HepG2 (cell line): Measurements from ENCODE around the gene LMX1B. TPM values are rescaled to one million over a fixed set of nuclear protein-coding genes. Genes with fewer than 3 reads are reported as not detected.

Source experiments
- ATAC-seq: fragments of 200-7000 bp; cut with Tn5 transposase; 3 replicates; pipeline ENCODE4 v1.9.1; 2020; ENCODE audit warnings: mild to moderate bottlenecking, moderate library complexity
- BruUV-seq: library from RNA; stranded (reverse); fragments of 400-500 nt; replicated peaks from 2 replicates; lab custom pipeline; 2021; lab: Mats Ljungman, UMichigan
- CTCF ChIA-PET: fragments of 300-600 bp; formaldehyde crosslinking; extraction: SDS; loops from one replicate; lab custom pipeline; 2021; ENCODE audit warnings: low total read pairs, inconsistent platforms, low intra/inter-chr PET ratio; lab: Yijun Ruan, JAX
- POLR2A ChIA-PET: fragments of 350-600 bp; sonication (Branson Sonifier 250); formaldehyde crosslinking; loops from one replicate; lab custom pipeline; 2020; ENCODE audit warnings: antibody characterized with exemption, inconsistent platforms; lab: Yijun Ruan, JAX
- DNase-seq: peaks from one replicate; pipeline ENCODE4 v3.0.0-alpha.2; 2015; ENCODE audit warnings: low spot score
- FAIRE-seq: peaks from 3 replicates; lab custom pipeline; 2011; peaks lifted over from hg19 to GRCh38; lab: Jason Lieb, UNC
- H2AFZ ChIP-seq: one replicate; pipeline ENCODE4 v1.6.1; 2011; ENCODE audit warnings: low read length, inconsistent platforms
- H3K27ac ChIP-seq: fragments of 300-600 bp; 3 replicates; pipeline ENCODE4 v1.8.0; 2011; ENCODE audit warnings: mixed run types, mild to moderate bottlenecking, mixed read lengths, low read length, inconsistent platforms; ENCODE audit not compliant: insufficient read depth; ENCODE audit errors: extremely low read length
- H3K27me3 ChIP-seq, 2 experiments: fragments of 200-600 bp in 1 of 2; 2 replicates in 1 of 2; 3 replicates in 1 of 2; pipeline versions ENCODE4 v1.6.0 to v1.8.0; 2011; ENCODE audit warnings: low read length in 2 of 2, mild to moderate bottlenecking in 2 of 2, moderate library complexity in 2 of 2, inconsistent platforms in 1 of 2; ENCODE audit not compliant: insufficient read depth in 2 of 2, control insufficient read depth in 1 of 2
- H3K36me3 ChIP-seq, 2 experiments: fragments of 200-600 bp in 1 of 2; replicated peaks in 1 of 2; 2 replicates in 1 of 2; 3 replicates in 1 of 2; pipeline versions ENCODE4 v1.5.1 to v1.8.0; 2011; ENCODE audit warnings: low read length in 2 of 2, inconsistent platforms in 1 of 2; ENCODE audit not compliant: insufficient read depth in 2 of 2, control insufficient read depth in 1 of 2
- H3K4me1 ChIP-seq: 2 replicates; pipeline ENCODE4 v1.5.1; 2012; ENCODE audit warnings: low read length, inconsistent platforms; ENCODE audit not compliant: insufficient read depth
- H3K4me2 ChIP-seq: 2 replicates; pipeline ENCODE4 v1.6.0; 2011; ENCODE audit warnings: low read depth, low read length, inconsistent platforms
- H3K4me3 ChIP-seq, 3 experiments: fragments of 200-600 bp in 1 of 3; sonication (generic), shearing (Covaris generic) in 1 of 3; replicated peaks in 1 of 3; 2 replicates each; pipeline ENCODE4 v1.5.1; 2011 to 2016; ENCODE audit warnings: low read length in 3 of 3, inconsistent platforms in 2 of 3, low read depth in 2 of 3, mild to moderate bottlenecking in 2 of 3, control low read depth in 1 of 3, mixed read lengths in 1 of 3; ENCODE audit not compliant: insufficient read depth in 1 of 3
- H3K79me2 ChIP-seq: one replicate; pipeline ENCODE4 v1.6.1; 2011; ENCODE audit warnings: low read length, inconsistent platforms; ENCODE audit not compliant: insufficient read depth
- H3K9ac ChIP-seq: 2 replicates; pipeline ENCODE4 v1.6.0; 2011; ENCODE audit warnings: mild to moderate bottlenecking, low read depth, low read length, inconsistent platforms; ENCODE audit not compliant: insufficient read depth
- H3K9me3 ChIP-seq: 2 replicates; pipeline ENCODE4 v1.5.1; 2012; ENCODE audit warnings: mild to moderate bottlenecking, low read length
- H4K20me1 ChIP-seq: 2 replicates; pipeline ENCODE4 v1.6.0; 2011; ENCODE audit warnings: inconsistent platforms, mild to moderate bottlenecking, low read length, moderate library complexity; ENCODE audit not compliant: insufficient read depth
- CTCF ChIP-seq: sonication (generic); formaldehyde crosslinking; IDR thresholded peaks from 2 replicates; pipeline ENCODE4 v1.5.0; 2020; ENCODE audit warnings: mild to moderate bottlenecking, missing genetic modification reagents, moderate library complexity
- E2F2 ChIP-seq: sonication (generic); formaldehyde crosslinking; IDR thresholded peaks from 2 replicates; pipeline ENCODE4 v1.4.0; 2020; ENCODE audit warnings: missing genetic modification reagents, borderline replicate concordance
- ELK4 ChIP-seq: sonication (generic); formaldehyde crosslinking; IDR thresholded peaks from 2 replicates; pipeline ENCODE4 v1.9.0; 2021; ENCODE audit warnings: missing genetic modification reagents, borderline replicate concordance
- GABPB1 ChIP-seq: IDR thresholded peaks from 2 replicates; pipeline ENCODE4 v1.6.1; 2016; ENCODE audit warnings: mild to moderate bottlenecking, missing genetic modification reagents, moderate library complexity, missing compliant biosample characterization
- NFAT5 ChIP-seq: sonication (generic); formaldehyde crosslinking; IDR thresholded peaks from 2 replicates; pipeline ENCODE4 v1.4.0; 2020; ENCODE audit warnings: missing genetic modification reagents
- PHF8 ChIP-seq: sonication (generic); formaldehyde crosslinking; IDR thresholded peaks from 2 replicates; pipeline ENCODE4 v1.5.0; 2020; ENCODE audit warnings: missing genetic modification reagents
- RAD21 ChIP-seq: fragments of 450-650 bp; formaldehyde crosslinking; IDR thresholded peaks from 2 replicates; pipeline ENCODE4 v1.5.0; 2020; ENCODE audit warnings: mild to moderate bottlenecking
- SMC3 ChIP-seq: IDR thresholded peaks from 2 replicates; pipeline ENCODE4 v1.6.1; 2011; ENCODE audit warnings: low read length, improper control_type of control experiment
- STAG1 ChIP-seq: sonication (generic); formaldehyde crosslinking; IDR thresholded peaks from 2 replicates; pipeline ENCODE4 v1.4.0; 2020; ENCODE audit warnings: missing genetic modification reagents
- XRCC5 ChIP-seq: fragments of 200-400 bp; formaldehyde crosslinking; optimal IDR thresholded peaks from 2 replicates; pipeline ENCODE3; 2017; ENCODE audit warnings: mild to moderate bottlenecking, low read length
- ZMAT3 ChIP-seq: sonication (generic); formaldehyde crosslinking; conservative IDR thresholded peaks from 2 replicates; pipeline ENCODE4 v1.7.0; 2021; ENCODE audit warnings: missing genetic modification reagents
- ZMYM2 ChIP-seq: sonication (generic); formaldehyde crosslinking; IDR thresholded peaks from 2 replicates; pipeline ENCODE4 v1.8.0; 2022; ENCODE audit warnings: mild to moderate bottlenecking, missing genetic modification reagents
- ZNF672 ChIP-seq: sonication (generic); formaldehyde crosslinking; IDR thresholded peaks from 2 replicates; pipeline ENCODE4 v1.8.1; 2022; ENCODE audit warnings: missing genetic modification reagents
- whole genome bisulfite sequencing: methylation state at CpG from one replicate; pipeline ENCODE4 v1.1.6; 2017; ENCODE audit warnings: low lambda C conversion rate; 5-methylcytosine and 5-hydroxymethylcytosine counted together
- in situ Hi-C: cut with HindIII; loops from 2 replicates; pipeline ENCODE4 v1.10.0; 2017; ENCODE audit warnings: low pct_unique_long_range_greater_than_20kb; ENCODE audit not compliant: extremely low pct_ligation_motif_present
- intact Hi-C: fragments of 100-400 bp; cut with micrococcal nuclease; formaldehyde crosslinking; loops from one replicate; pipeline ENCODE4 v1.10.0; 2022; ENCODE audit not compliant: unreplicated experiment
- polyA plus RNA-seq, 8 experiments: library from polyadenylated mRNA; depleted of rRNA in 3 of 8; stranded (reverse) in 7 of 8; unstranded in 1 of 8; fragments of >200 nt; fragmentation: Illumina TruSeq in 4 of 8; extraction: Trizol in 4 of 8; gene quantifications; 2 replicates each; pipeline versions ENCODE4 v1.2.1 to v1.2.3, GENCODE V29; 2011 to 2016; ENCODE audit warnings: low read depth in 4 of 8, missing spikeins in 1 of 8, mixed read lengths in 1 of 8; ENCODE audit not compliant: insufficient read depth in 1 of 8
- total RNA-seq, 5 experiments: library from RNA; depleted of rRNA; stranded (reverse); fragments of >200 nt; fragmentation: Illumina TruSeq; extraction: Trizol; gene quantifications; 2 replicates each; pipeline ENCODE4 v1.2.3, GENCODE V29; 2016; ENCODE audit warnings: low read depth in 1 of 5

LMX1B gene
- total and polyA plus RNA-seq, 2 of the 13 experiments (the other 11 are each of a cell fraction or from before 2014, with no cell fraction given): not detected

GRCh38 chr9:126705767-126706697 is 92.3 kb downstream of the LMX1B start:
- FAIRE-seq (no peak), ATAC-seq (peak; percentile 80), DNase-seq (peak; percentile 35)
- Histone ChIP-seq H3K4me1 (peaks cover 5% of the 10 kb centered on the region), H3K27ac (no peak overlapping the region), H3K4me3 (no peak overlapping the region), H3K4me2 (peak overlapping the region; percentile 38; the same call in 1 of the 2 replicates), H2AFZ (no peak overlapping the region), H3K36me3 (no peaks in the 10 kb centered on the region), H3K79me2 (no peaks in the 10 kb centered on the region), H3K9ac (no peak overlapping the region), H3K9me3 (no peaks in the 10 kb centered on the region), H3K27me3 (peaks cover 9 to 49% of the 10 kb centered on the region in 2 experiments; a peak in 4 of 5 replicates), H4K20me1 (no peaks in the 10 kb centered on the region)
- 47% methylated on average over 17 of the region's 41 CpGs for WGBS
- no TSS peak for BruUV-seq
- POLR2A ChIA-PET: interaction anchor here (2.3 kb wide), 1 partner anchor 76 kb away, joined by 8 read pairs; no protein-coding TSS in a partner anchor
- CTCF ChIA-PET: interaction anchor here (0.8 to 3.9 kb wide), 3 partner anchors 71 to 78 kb away, joined by 3 to 91 read pairs (median 9); no protein-coding TSS in a partner anchor
- in situ Hi-C loops: loop anchor here (5.0 kb wide), 1 partner anchor 76 kb away; no protein-coding TSS in a partner anchor
- intact Hi-C loops: loop anchor here (1.0 kb wide), 2 partner anchors 71 to 75 kb away; no protein-coding TSS in a partner anchor
- no peak for TF ChIP-seq PHF8 (CRISPR knock-in tag)
- TF ChIP-seq ELK4 (CRISPR knock-in tag): no peak
- TF ChIP-seq XRCC5: peak; percentile 42
- TF ChIP-seq CTCF (CRISPR knock-in tag): peak; percentile 81
- 0 out of 2 replicates have a peak, but pooled peaks have one; percentile 9 for TF ChIP-seq GABPB1 (CRISPR knock-in tag)
- 0 out of 2 replicates have a peak, but pooled peaks have one; percentile 9 for TF ChIP-seq NFAT5 (CRISPR knock-in tag)
- no peak for TF ChIP-seq ZNF672 (CRISPR knock-in tag)
- 0 out of 2 replicates have a peak, but pooled peaks have one; percentile 50 for TF ChIP-seq ZMYM2
- TF ChIP-seq RAD21 (CRISPR knock-in tag): peak; percentile 23; the same call in 1 of the 2 replicates
- TF ChIP-seq SMC3: peak; percentile 52
- no peak for TF ChIP-seq ZMAT3 (CRISPR knock-in tag)
- TF ChIP-seq STAG1: peak; percentile 22; the same call in 1 of the 2 replicates
- no peak for TF ChIP-seq E2F2 (CRISPR knock-in tag)
